Glutamatergic neuron (in vitro differentiated cells): ENCODE measurements around the gene FAM200C. TPM values are rescaled to one million over a fixed set of nuclear protein-coding genes. Genes with fewer than 3 reads are reported as not detected.

Source experiments
- DNase-seq: peaks from one replicate; pipeline ENCODE4 v3.0.0; 2022
- H3K27ac Mint-ChIP-seq: one replicate; pipeline ENCODE4 v1.8.0; 2020; ENCODE audit warnings: mild to moderate bottlenecking, mixed read lengths, inconsistent platforms; ENCODE audit not compliant: unreplicated experiment
- H3K27me3 Mint-ChIP-seq: one replicate; pipeline ENCODE4 v1.8.0; 2020; ENCODE audit warnings: mild to moderate bottlenecking, moderate library complexity, mixed read lengths, inconsistent platforms; ENCODE audit not compliant: unreplicated experiment
- H3K36me3 Mint-ChIP-seq: one replicate; pipeline ENCODE4 v1.8.0; 2020; ENCODE audit warnings: mild to moderate bottlenecking, mixed read lengths, inconsistent platforms; ENCODE audit not compliant: unreplicated experiment
- H3K4me1 Mint-ChIP-seq: one replicate; pipeline ENCODE4 v1.8.0; 2020; ENCODE audit warnings: mild to moderate bottlenecking, low read depth, mixed read lengths, inconsistent platforms; ENCODE audit not compliant: unreplicated experiment
- H3K4me3 Mint-ChIP-seq: one replicate; pipeline ENCODE4 v1.8.0; 2020; ENCODE audit warnings: mild to moderate bottlenecking, mixed read lengths, inconsistent platforms; ENCODE audit not compliant: unreplicated experiment
- H3K9me3 Mint-ChIP-seq: one replicate; pipeline ENCODE4 v1.8.0; 2020; ENCODE audit warnings: mild to moderate bottlenecking, moderate library complexity, mixed read lengths, inconsistent platforms; ENCODE audit not compliant: unreplicated experiment
- CTCF ChIP-seq: fragments of 200-600 bp; sonication (generic); IDR thresholded peaks from one replicate; pipeline ENCODE4 v1.5.0; 2021; ENCODE audit not compliant: partially characterized antibody, unreplicated experiment
- total RNA-seq: library from RNA; stranded (reverse); fragmentation: NEBNext Ultra II Directional; extraction: Animal tissue kit (Norgen Biotek cat#: 25700); gene quantifications from one replicate; pipeline ENCODE4 v1.2.1, GENCODE V29; 2021; ENCODE audit not compliant: unreplicated experiment

The FAM200C gene
- total RNA-seq, 1 donor from 2014 or later: 5.1 TPM

- H3K4me3 Mint-ChIP-seq: peak overlapping the region; percentile 96
- TF ChIP-seq CTCF: no peak
- H3K36me3 Mint-ChIP-seq: no peaks in the 10 kb centered on the region
- peaks cover 3% of the 10 kb centered on the region for H3K9me3 Mint-ChIP-seq
- peaks cover 6% of the 10 kb centered on the region for H3K27me3 Mint-ChIP-seq
- no peak for DNase-seq
- peaks cover 21% of the 10 kb centered on the region for H3K4me1 Mint-ChIP-seq
- H3K27ac Mint-ChIP-seq: peak overlapping the region; percentile 69
Measured at GRCh38 chr5:160420331-160420610, 20.4 kb upstream of the FAM200C start.

GRCh38 chr5:160419458-160420330, 19.8 kb upstream of the FAM200C start:
- Mint-ChIP-seq H3K27me3 (peaks cover 6% of the 10 kb centered on the region), H3K36me3 (no peaks in the 10 kb centered on the region), H3K9me3 (peaks cover 3% of the 10 kb centered on the region), H3K27ac (peak overlapping the region; percentile 69), H3K4me3 (peak overlapping the region; percentile 96), H3K4me1 (peaks cover 21% of the 10 kb centered on the region)
- no peak for TF ChIP-seq CTCF
- DNase-seq: no peak

GRCh38 chr5:160418561-160419457, 19.0 kb upstream of the FAM200C start, which contains the start of gene SLU7:
Gene SLU7 (minus strand): TSS chr5:160419081. CDS start chr5:160415294, 3,787 bp downstream.
- H3K4me1 Mint-ChIP-seq: peaks cover 21% of the 10 kb centered on the region
- peak; percentile 97 for DNase-seq
- TF ChIP-seq CTCF: no peak
- peaks cover 3% of the 10 kb centered on the region for H3K9me3 Mint-ChIP-seq
- peaks cover 6% of the 10 kb centered on the region for H3K27me3 Mint-ChIP-seq
- H3K27ac Mint-ChIP-seq: peak within 1 kb of the TSS; percentile 75
- H3K36me3 Mint-ChIP-seq: no peaks in the 10 kb centered on the region
- H3K4me3 Mint-ChIP-seq: peak within 1 kb of the TSS; percentile 96

- H3K36me3 Mint-ChIP-seq: no peaks in the 10 kb centered on the region
- H3K27me3 Mint-ChIP-seq: peaks cover 6% of the 10 kb centered on the region
- peaks cover 13% of the 10 kb centered on the region for H3K4me1 Mint-ChIP-seq
- no peak for DNase-seq
- peaks cover 10% of the 10 kb centered on the region for H3K9me3 Mint-ChIP-seq
- peak overlapping the region; percentile 97 for H3K27ac Mint-ChIP-seq
- H3K4me3 Mint-ChIP-seq: peak overlapping the region; percentile 92
- no peak for TF ChIP-seq CTCF
Measured at GRCh38 chr5:160398806-160399205, 1.0 kb downstream of the FAM200C start.
